ENCODE measurements around the gene MED16. TPM values are rescaled to one million over a fixed set of nuclear protein-coding genes. Genes with fewer than 3 reads are reported as not detected.

MED16 gene
- total RNA-seq, 1 experiment from 2014 or later, result 22.4 TPM

DNA sequence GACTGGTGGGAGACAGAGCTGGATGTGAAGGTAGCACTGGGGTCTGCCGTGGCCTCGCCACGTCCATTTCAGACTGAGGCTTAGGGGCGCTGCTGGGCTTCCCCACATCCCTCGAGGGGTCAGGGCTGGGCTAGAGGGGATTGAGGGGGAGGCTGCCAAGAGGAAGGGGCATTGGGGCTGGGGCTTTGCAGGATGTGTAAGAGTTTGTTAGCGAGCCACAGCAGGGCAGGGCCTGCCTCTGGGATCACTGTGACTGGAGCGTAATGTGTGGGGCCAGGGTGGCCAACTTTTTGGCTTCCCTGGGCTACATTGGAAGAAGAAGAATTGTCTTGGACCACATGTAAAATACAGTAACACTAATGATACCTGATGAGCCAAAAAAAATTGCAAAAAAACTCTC lies 46.9 kb upstream of the MED16 start:
- Mint-ChIP-seq H3K27me3 (ENCODE audit: unreplicated experiment) (peaks cover 25% of the 10 kb centered on the region), H3K36me3 (ENCODE audit: insufficient read depth, unreplicated experiment) (peaks cover 7% of the 10 kb centered on the region)
- CTCF ChIA-PET, result interaction anchor here (0.7 kb wide), 1 partner anchor 16 kb away, joined by 3 read pairs; no protein-coding TSS in a partner anchor

DNA sequence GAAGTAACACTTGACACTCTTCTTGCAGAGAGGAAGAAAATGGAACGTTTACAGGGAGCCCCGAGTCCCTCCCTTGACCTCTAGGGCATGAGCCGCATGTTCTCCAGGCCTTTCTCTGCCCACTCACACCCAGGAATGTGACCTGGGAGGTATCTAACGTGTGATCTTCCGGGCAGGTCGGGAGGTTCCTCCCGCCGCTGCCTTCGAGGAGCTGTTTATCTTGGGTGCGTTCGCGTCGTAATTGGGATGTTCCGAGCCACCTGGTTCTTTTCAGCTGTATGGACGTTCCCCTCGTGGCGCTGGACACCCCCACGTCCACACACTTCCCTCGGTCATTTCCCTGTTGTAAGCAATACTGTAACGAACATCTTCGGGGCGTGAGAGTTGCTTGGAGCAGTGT lies 46.5 kb upstream of the MED16 start:
- Mint-ChIP-seq H3K4me1 (ENCODE audit: low read depth, unreplicated experiment) (peaks cover 18% of the 10 kb centered on the region), H3K36me3 (ENCODE audit: insufficient read depth, unreplicated experiment) (peaks cover 6% of the 10 kb centered on the region), H3K27ac (ENCODE audit: unreplicated experiment) (no peak overlapping the region), H3K9me3 (ENCODE audit: low read depth, unreplicated experiment) (no peaks in the 10 kb centered on the region), H3K4me3 (ENCODE audit: low read depth, unreplicated experiment) (no peak overlapping the region), H3K27me3 (ENCODE audit: unreplicated experiment) (peaks cover 21% of the 10 kb centered on the region)
- BruUV-seq (replicated peaks), result no TSS peak
- intact Hi-C loops (cut with micrococcal nuclease; ENCODE audit: unreplicated experiment), result no loop called here
- DNase-seq, result no peak
- CTCF ChIA-PET, result interaction anchor here (0.7 kb wide), 2 partner anchors 17 to 159 kb away, joined by 3 read pairs; no protein-coding TSS in a partner anchor
- TF ChIP-seq, protein P1, sequence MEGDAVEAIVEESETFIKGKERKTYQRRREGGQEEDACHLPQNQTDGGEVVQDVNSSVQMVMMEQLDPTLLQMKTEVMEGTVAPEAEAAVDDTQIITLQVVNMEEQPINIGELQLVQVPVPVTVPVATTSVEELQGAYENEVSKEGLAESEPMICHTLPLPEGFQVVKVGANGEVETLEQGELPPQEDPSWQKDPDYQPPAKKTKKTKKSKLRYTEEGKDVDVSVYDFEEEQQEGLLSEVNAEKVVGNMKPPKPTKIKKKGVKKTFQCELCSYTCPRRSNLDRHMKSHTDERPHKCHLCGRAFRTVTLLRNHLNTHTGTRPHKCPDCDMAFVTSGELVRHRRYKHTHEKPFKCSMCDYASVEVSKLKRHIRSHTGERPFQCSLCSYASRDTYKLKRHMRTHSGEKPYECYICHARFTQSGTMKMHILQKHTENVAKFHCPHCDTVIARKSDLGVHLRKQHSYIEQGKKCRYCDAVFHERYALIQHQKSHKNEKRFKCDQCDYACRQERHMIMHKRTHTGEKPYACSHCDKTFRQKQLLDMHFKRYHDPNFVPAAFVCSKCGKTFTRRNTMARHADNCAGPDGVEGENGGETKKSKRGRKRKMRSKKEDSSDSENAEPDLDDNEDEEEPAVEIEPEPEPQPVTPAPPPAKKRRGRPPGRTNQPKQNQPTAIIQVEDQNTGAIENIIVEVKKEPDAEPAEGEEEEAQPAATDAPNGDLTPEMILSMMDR (IDR thresholded peaks at IDR 0.05; ENCODE audit: unreplicated experiment), result no peak

More for the DNA sequence above, 46.9 kb upstream of the MED16 start:
- Mint-ChIP-seq H3K9me3 (ENCODE audit: low read depth, unreplicated experiment) (no peaks in the 10 kb centered on the region), H3K4me1 (ENCODE audit: low read depth, unreplicated experiment) (peaks cover 23% of the 10 kb centered on the region), H3K27ac (ENCODE audit: unreplicated experiment) (peak overlapping the region; percentile 21), H3K4me3 (ENCODE audit: low read depth, unreplicated experiment) (no peak overlapping the region)
- no TSS peak for BruUV-seq (replicated peaks)
- TF ChIP-seq, protein P1 (IDR thresholded peaks at IDR 0.05; ENCODE audit: unreplicated experiment), result no peak
- DNase-seq, result no peak
- intact Hi-C loops (cut with micrococcal nuclease; ENCODE audit: unreplicated experiment), result no loop called here

DNA sequence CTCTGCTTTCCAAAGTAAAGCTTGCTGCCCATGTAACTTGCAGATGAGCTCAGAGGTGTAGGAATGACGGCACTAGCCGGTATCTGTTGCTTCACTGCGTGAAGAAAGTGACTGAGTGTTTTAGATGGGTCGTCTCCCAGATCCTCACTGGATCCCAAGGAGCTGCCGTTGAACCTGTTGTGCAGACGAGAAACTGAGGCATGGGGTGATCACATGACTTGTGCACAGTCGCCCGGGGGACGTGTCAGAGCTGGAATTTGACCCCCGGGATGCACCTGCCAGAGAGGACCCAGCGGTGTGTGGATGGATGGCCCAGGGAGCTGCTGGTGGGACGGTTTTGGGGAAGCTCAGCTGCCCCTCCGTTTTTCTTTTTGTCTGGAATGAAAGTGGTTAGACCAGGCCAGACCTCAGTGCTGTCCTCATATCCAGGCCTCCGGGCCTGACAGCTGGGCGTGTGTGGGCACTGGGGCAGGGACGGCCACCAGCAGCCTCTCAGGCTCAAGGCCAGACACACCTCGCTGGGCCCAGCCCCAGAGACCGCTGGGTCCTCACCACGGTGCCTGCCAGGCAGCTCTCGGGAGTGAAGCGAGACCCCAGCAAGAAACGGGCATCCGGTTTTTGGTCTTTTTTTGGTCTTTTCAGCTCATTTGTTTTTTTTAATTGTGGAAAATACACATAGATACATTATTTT lies 45.4 kb upstream of the MED16 start:
- BruUV-seq (replicated peaks), result no TSS peak
- H3K27ac Mint-ChIP-seq (ENCODE audit: unreplicated experiment), result no peak overlapping the region
- intact Hi-C loops (cut with micrococcal nuclease; ENCODE audit: unreplicated experiment), result no loop called here
- H3K4me3 Mint-ChIP-seq (ENCODE audit: low read depth, unreplicated experiment), result no peak overlapping the region
- no peak for DNase-seq
- peaks cover 6% of the 10 kb centered on the region for H3K36me3 Mint-ChIP-seq (ENCODE audit: insufficient read depth, unreplicated experiment)
- no peaks in the 10 kb centered on the region for H3K9me3 Mint-ChIP-seq (ENCODE audit: low read depth, unreplicated experiment)
- peaks cover 19% of the 10 kb centered on the region for H3K27me3 Mint-ChIP-seq (ENCODE audit: unreplicated experiment)
- CTCF ChIA-PET, result interaction anchor here (0.7 kb wide), 1 partner anchor 158 kb away, joined by 3 read pairs; no protein-coding TSS in a partner anchor
- H3K4me1 Mint-ChIP-seq (ENCODE audit: low read depth, unreplicated experiment), result peaks cover 17% of the 10 kb centered on the region
- TF ChIP-seq, protein P1 (IDR thresholded peaks at IDR 0.05; ENCODE audit: unreplicated experiment), result no peak

DNA sequence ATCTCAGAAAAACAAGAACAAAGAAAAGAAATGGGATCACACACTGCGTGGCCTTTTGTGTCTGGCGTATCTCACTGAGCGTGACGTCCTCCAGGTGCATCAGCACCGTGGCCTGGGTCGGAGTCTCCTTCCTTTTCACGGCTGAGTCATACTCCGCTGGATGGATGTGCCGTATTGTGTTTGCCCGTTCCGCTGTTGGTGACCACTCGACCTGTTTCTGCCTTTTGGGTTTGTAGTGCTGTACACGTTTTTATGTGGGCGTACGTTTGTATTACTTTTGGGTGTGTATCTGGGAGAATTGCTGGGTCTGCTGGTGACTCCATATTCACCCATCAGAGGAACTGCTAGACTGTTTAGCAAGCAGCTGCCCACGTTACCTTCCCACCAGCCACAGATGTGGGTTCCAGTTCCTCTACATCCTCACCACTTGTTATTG lies 44.3 kb upstream of the MED16 start:
- no TSS peak for BruUV-seq (replicated peaks)
- H3K27ac Mint-ChIP-seq (ENCODE audit: unreplicated experiment), result no peak overlapping the region
- TF ChIP-seq, protein P1 (IDR thresholded peaks at IDR 0.05; ENCODE audit: unreplicated experiment), result no peak
- no peak for DNase-seq
- peaks cover 30% of the 10 kb centered on the region for H3K27me3 Mint-ChIP-seq (ENCODE audit: unreplicated experiment)
- H3K4me1 Mint-ChIP-seq (ENCODE audit: low read depth, unreplicated experiment), result peaks cover 17% of the 10 kb centered on the region
- no peaks in the 10 kb centered on the region for H3K9me3 Mint-ChIP-seq (ENCODE audit: low read depth, unreplicated experiment)
- peaks cover 12% of the 10 kb centered on the region for H3K36me3 Mint-ChIP-seq (ENCODE audit: insufficient read depth, unreplicated experiment)
- CTCF ChIA-PET, result no interaction called here
- intact Hi-C loops (cut with micrococcal nuclease; ENCODE audit: unreplicated experiment), result no loop called here
- no peak overlapping the region for H3K4me3 Mint-ChIP-seq (ENCODE audit: low read depth, unreplicated experiment)

Measured in Calu3 (cell line).